Osteoblast (primary cell): ENCODE data around the gene C6orf89. TPM values are rescaled to one million over a fixed set of nuclear protein-coding genes. Genes with fewer than 3 reads are reported as not detected.

Source experiments
- DNase-seq: peaks from one replicate; pipeline ENCODE4 v3.0.0; 2011; ENCODE audit warnings: low spot score, mixed read lengths; ENCODE audit not compliant: insufficient read length; ENCODE audit errors: missing footprints
- H2AFZ ChIP-seq: 2 replicates; pipeline ENCODE4 v1.6.0; 2011; ENCODE audit warnings: mild to moderate bottlenecking, low read length
- H3K27ac ChIP-seq: 2 replicates; pipeline ENCODE4 v1.5.1; 2011; ENCODE audit warnings: mild to moderate bottlenecking, low read depth, low read length, moderate library complexity
- H3K27me3 ChIP-seq: 2 replicates; pipeline ENCODE4 v1.6.0; 2012; ENCODE audit warnings: mild to moderate bottlenecking, control low read depth, inconsistent platforms, low read length, moderate library complexity; ENCODE audit not compliant: insufficient read depth
- H3K36me3 ChIP-seq: 2 replicates; pipeline ENCODE4 v1.5.1; 2011; ENCODE audit warnings: mild to moderate bottlenecking, low read length, control low read depth, moderate library complexity; ENCODE audit not compliant: insufficient read depth
- H3K4me1 ChIP-seq: 2 replicates; pipeline ENCODE4 v1.5.1; 2011; ENCODE audit warnings: mild to moderate bottlenecking, low read length, control low read depth, moderate library complexity; ENCODE audit not compliant: insufficient read depth
- H3K4me2 ChIP-seq: 2 replicates; pipeline ENCODE4 v1.6.0; 2011; ENCODE audit warnings: mild to moderate bottlenecking, low read length; ENCODE audit not compliant: insufficient read depth
- H3K4me3 ChIP-seq: fragments of 200-600 bp; sonication (generic); 3 replicates; pipeline ENCODE4 v1.5.1; 2012; ENCODE audit warnings: mild to moderate bottlenecking, low read length, inconsistent platforms; ENCODE audit not compliant: insufficient read depth
- H3K79me2 ChIP-seq: 2 replicates; pipeline ENCODE4 v1.6.0; 2012; ENCODE audit warnings: mild to moderate bottlenecking, low read length, control low read depth, inconsistent platforms; ENCODE audit not compliant: insufficient read depth
- H3K9me3 ChIP-seq: 2 replicates; pipeline ENCODE4 v1.5.1; 2011; ENCODE audit warnings: low read depth, low read length, control low read depth
- H4K20me1 ChIP-seq: 2 replicates; pipeline ENCODE4 v1.6.0; 2012; ENCODE audit warnings: mild to moderate bottlenecking, low read length, control low read depth; ENCODE audit not compliant: insufficient read depth
- total RNA-seq: library from RNA; depleted of rRNA; stranded (reverse); fragments of >200 nt; gene quantifications from 2 replicates; pipeline ENCODE4 v1.2.3, GENCODE V29; 2012
- TF ChIP-seq, protein P1 (sequence below): IDR thresholded peaks from 2 replicates; pipeline ENCODE4 v1.5.1; 2011; ENCODE audit warnings: mild to moderate bottlenecking, low read depth, low read length, moderate library complexity; ENCODE audit errors: extremely low read depth

Gene C6orf89
- total RNA-seq, 1 donor = 59.0 TPM

DNA sequence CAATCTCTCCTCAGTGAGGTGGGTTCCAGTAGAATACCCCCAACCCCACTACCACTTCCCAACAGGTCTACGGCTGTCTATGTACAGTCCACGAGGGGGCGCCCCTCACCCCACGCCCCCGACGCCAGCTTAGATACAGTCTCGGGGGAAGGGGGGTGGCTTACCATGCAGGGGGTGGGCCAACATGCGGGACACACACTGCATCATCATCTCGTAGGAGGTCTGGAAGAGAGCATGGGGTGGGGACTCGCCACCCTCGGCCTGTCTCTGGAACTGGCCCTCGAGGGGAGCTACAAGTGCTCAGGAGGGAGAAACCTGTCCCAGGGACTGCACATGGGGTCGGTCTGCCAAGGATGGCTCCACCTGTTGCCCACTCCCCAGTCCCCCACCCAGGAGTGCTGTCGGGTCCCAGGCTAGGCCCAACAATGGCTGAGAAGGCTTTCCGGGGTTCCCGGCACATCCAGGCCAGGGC is 91.8 kb downstream of the C6orf89 start:
- Histone ChIP-seq H3K27ac (no peak overlapping the region), H4K20me1 (peaks cover 47% of the 10 kb centered on the region), H3K4me3 (no peak overlapping the region), H3K4me1 (no peaks in the 10 kb centered on the region), H3K27me3 (no peaks in the 10 kb centered on the region), H3K4me2 (no peak overlapping the region), H2AFZ (no peak overlapping the region), H3K9me3 (no peaks in the 10 kb centered on the region), H3K36me3 (peaks cover 63% of the 10 kb centered on the region), H3K79me2 (peaks cover 69% of the 10 kb centered on the region)
- peak; percentile 41 for DNase-seq
- TF ChIP-seq, protein P1, sequence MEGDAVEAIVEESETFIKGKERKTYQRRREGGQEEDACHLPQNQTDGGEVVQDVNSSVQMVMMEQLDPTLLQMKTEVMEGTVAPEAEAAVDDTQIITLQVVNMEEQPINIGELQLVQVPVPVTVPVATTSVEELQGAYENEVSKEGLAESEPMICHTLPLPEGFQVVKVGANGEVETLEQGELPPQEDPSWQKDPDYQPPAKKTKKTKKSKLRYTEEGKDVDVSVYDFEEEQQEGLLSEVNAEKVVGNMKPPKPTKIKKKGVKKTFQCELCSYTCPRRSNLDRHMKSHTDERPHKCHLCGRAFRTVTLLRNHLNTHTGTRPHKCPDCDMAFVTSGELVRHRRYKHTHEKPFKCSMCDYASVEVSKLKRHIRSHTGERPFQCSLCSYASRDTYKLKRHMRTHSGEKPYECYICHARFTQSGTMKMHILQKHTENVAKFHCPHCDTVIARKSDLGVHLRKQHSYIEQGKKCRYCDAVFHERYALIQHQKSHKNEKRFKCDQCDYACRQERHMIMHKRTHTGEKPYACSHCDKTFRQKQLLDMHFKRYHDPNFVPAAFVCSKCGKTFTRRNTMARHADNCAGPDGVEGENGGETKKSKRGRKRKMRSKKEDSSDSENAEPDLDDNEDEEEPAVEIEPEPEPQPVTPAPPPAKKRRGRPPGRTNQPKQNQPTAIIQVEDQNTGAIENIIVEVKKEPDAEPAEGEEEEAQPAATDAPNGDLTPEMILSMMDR = peak; percentile 41

Other genes starting within 250 kb of the C6orf89 start
- 456 and 461 TPM in 2 replicates for gene CDKN1A, start 207.2 kb upstream of the C6orf89 start, total RNA-seq
- gene RAB44, start 188.1 kb upstream of the C6orf89 start, total RNA-seq = under 0.01 and 0.36 TPM in 2 replicates
- under 0.01 TPM in 1 of 2 replicates, not detected in the other for gene CPNE5, start 46.5 kb upstream of the C6orf89 start, total RNA-seq
- gene PPIL1, start 11.1 kb upstream of the C6orf89 start, total RNA-seq = 9.8 and 10.9 TPM in 2 replicates
- gene PI16, start 68.8 kb downstream of the C6orf89 start, total RNA-seq = 1.8 TPM in 2 replicates
- gene MTCH1, start 100.2 kb downstream of the C6orf89 start, total RNA-seq = 183 and 185 TPM in 2 replicates
- under 0.01 TPM in 2 replicates for gene FGD2, start 119.7 kb downstream of the C6orf89 start, total RNA-seq